Gastrocnemius medialis (tissue), 4 donors: ENCODE data around the gene CSRNP3. TPM values are rescaled to one million over a fixed set of nuclear protein-coding genes. Genes with fewer than 3 reads are reported as not detected.

ENCODE experiments used
- ATAC-seq, 2 donors: fragments of 150-250 bp; one replicate each; pipeline ENCODE4 v1.9.1; 2016
- DNase-seq, 2 donors: peaks; one replicate each; pipeline ENCODE4 v3.0.0-alpha.2; 2019
- H3K27ac ChIP-seq, 4 donors: fragments of 200-600 bp; sonication (generic); 1 replicate in 1 of 4; 2 replicates in 3 of 4; pipeline ENCODE4 v1.5.1; 2016 to 2018; ENCODE audit warnings: mild to moderate bottlenecking in 2 of 4, moderate library complexity in 1 of 4
- H3K27me3 ChIP-seq, 3 donors: fragments of 200-600 bp; sonication (generic) in 2 of 3; 1 replicate in 1 of 3; 2 replicates in 2 of 3; pipeline versions ENCODE4 v1.5.1 to v1.6.0; 2016 to 2019; ENCODE audit warnings: mild to moderate bottlenecking in 1 of 3, moderate library complexity in 1 of 3
- H3K36me3 ChIP-seq, 2 donors: fragments of 200-600 bp; sonication (generic) in 1 of 2; one replicate each; pipeline ENCODE4 v1.5.1; 2017 to 2018
- H3K4me1 ChIP-seq, 2 donors: fragments of 200-600 bp; sonication (generic) in 1 of 2; one replicate each; pipeline ENCODE4 v1.5.1; 2016 to 2017; ENCODE audit warnings: mild to moderate bottlenecking in 2 of 2
- H3K4me3 ChIP-seq, 4 donors: fragments of 200-600 bp; sonication (generic) in 3 of 4; 1 replicate in 1 of 4; 2 replicates in 3 of 4; pipeline ENCODE4 v1.5.1; 2016 to 2019; ENCODE audit warnings: mild to moderate bottlenecking in 2 of 4
- H3K9me3 ChIP-seq, 3 donors: fragments of 200-600 bp; sonication (generic) in 2 of 3; 1 replicate in 1 of 3; 2 replicates in 2 of 3; pipeline ENCODE4 v1.5.1; 2016 to 2019
- POLR2A ChIP-seq, 2 donors: fragments of 450-650 bp; IDR thresholded peaks; one replicate each; pipeline ENCODE4 v1.6.1; 2017; ENCODE audit warnings: antibody characterized with exemption in 2 of 2, mild to moderate bottlenecking in 2 of 2, moderate library complexity in 2 of 2
- in situ Hi-C, 4 donors: fragments of 200-750 bp; cut with MboI; loops; one replicate each; pipeline versions ENCODE4 v1.15.0 to v1.8.0; 2017; ENCODE audit warnings: low sequenced_read_pairs in 4 of 4
- intact Hi-C: fragments of 100-400 bp; cut with DNase I; formaldehyde crosslinking; loops from one replicate; pipeline ENCODE4 v1.15.1; 2023; ENCODE audit warnings: low total_unique reads
- total RNA-seq, 4 donors: library from RNA; depleted of rRNA; stranded (reverse); fragments of >200 nt; gene quantifications; one replicate each; pipeline versions ENCODE4 v1.1.0 to v1.2.3, GENCODE V29; 2016
- TF ChIP-seq, protein P1 (sequence below), 5 experiments: fragments of 450-650 bp in 3 of 5; fragments of 200-600 bp in 2 of 5; sonication (generic) in 2 of 5; IDR thresholded peaks in 4 of 5; conservative IDR thresholded peaks in 1 of 5; 1 replicate in 4 of 5; 2 replicates in 1 of 5; pipeline ENCODE4 v1.5.1; 2016 to 2019; ENCODE audit warnings: antibody characterized with exemption in 5 of 5, mild to moderate bottlenecking in 3 of 5, moderate library complexity in 3 of 5

CSRNP3 gene
- total RNA-seq, 4 donors from 2014 or later: 0.05 to 0.27 (median 0.08) TPM

DNA sequence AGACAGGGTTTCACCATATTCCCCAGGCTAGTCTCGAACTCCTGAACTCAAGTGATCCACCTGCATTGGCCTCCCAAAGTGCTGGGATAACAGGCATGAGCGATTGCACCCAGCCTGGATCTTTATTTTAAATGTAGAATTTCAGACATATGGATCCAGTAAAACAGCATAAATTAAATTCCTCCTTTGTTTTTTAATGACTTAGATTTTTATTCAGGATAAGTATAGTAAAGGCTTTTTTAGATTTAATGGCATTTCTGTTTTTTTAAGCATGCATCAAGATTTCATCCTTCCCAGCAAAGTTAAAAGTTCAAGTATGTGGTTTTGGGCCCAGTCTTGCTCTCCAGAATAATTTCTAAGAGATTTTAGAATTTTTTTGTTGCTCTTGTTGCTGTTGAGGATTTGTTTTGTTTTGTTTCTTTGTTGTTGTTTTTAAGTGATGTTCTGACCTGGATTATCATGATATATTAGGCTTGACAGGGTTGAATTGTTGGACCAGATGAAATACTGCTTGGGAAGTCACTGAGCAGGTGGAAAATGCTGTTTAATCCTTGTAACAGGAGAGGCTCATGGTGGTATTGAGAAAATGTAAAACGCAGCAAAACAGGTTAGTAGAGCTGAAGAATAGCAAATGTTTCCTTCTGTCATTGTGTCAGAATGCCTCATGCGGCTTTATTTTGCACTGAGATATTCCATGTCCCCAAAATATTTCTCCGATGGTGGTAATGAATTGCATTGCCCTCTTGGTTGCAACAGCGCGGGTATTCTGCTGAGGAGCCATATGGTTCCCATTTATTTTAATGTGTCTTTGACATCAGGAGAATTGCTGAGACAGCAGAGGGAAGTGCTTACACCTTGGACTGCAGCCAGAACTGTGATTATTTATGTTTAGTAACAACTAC lies 176.7 kb downstream of the CSRNP3 start:
- Histone ChIP-seq H3K27ac (no peak overlapping the region), H3K9me3 (no peaks in the 10 kb centered on the region), H3K27me3 (no peaks in the 10 kb centered on the region), H3K4me1 (no peaks in the 10 kb centered on the region), H3K36me3 (no peaks in the 10 kb centered on the region), H3K4me3 (no peak overlapping the region)
- ATAC-seq: no peak
- in situ Hi-C loops: no loop called here
- intact Hi-C loops: no loop called here
- no peak for TF ChIP-seq POLR2A (IDR thresholded peaks at IDR 0.05)
- TF ChIP-seq, protein P1, sequence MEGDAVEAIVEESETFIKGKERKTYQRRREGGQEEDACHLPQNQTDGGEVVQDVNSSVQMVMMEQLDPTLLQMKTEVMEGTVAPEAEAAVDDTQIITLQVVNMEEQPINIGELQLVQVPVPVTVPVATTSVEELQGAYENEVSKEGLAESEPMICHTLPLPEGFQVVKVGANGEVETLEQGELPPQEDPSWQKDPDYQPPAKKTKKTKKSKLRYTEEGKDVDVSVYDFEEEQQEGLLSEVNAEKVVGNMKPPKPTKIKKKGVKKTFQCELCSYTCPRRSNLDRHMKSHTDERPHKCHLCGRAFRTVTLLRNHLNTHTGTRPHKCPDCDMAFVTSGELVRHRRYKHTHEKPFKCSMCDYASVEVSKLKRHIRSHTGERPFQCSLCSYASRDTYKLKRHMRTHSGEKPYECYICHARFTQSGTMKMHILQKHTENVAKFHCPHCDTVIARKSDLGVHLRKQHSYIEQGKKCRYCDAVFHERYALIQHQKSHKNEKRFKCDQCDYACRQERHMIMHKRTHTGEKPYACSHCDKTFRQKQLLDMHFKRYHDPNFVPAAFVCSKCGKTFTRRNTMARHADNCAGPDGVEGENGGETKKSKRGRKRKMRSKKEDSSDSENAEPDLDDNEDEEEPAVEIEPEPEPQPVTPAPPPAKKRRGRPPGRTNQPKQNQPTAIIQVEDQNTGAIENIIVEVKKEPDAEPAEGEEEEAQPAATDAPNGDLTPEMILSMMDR (IDR thresholded peaks at IDR 0.05 in 4 of 5, conservative IDR thresholded peaks at IDR 0.05 in 1 of 5): no peak
- no peak for DNase-seq

DNA sequence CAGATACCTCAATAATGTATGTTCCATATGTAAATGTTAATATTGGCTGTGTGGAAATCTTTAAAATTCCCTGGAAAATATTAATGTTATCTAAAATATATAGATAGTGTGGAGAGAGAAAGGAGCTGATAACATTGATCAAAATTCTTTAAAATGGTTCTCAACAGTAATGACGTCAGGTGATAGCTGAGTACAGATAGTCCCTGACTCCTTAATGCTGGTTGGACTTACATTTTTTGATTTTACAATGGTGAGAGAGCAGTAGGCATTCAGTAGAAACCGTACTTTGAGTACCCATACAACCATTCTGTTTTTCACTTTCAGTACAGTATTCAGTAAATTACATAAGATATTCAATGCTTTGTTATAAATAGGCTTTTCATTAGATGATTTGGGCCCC lies 177.9 kb downstream of the CSRNP3 start:
- H3K36me3 ChIP-seq: no peaks in the 10 kb centered on the region
- H3K27me3 ChIP-seq: no peaks in the 10 kb centered on the region
- H3K4me3 ChIP-seq: no peak overlapping the region
- H3K4me1 ChIP-seq: no peaks in the 10 kb centered on the region
- in situ Hi-C loops (no loop called here), intact Hi-C loops (no loop called here)
- DNase-seq (no peak), ATAC-seq (no peak)
- no peaks in the 10 kb centered on the region for H3K9me3 ChIP-seq
- TF ChIP-seq, protein P1 (IDR thresholded peaks at IDR 0.05 in 4 of 5, conservative IDR thresholded peaks at IDR 0.05 in 1 of 5): no peak
- no peak overlapping the region for H3K27ac ChIP-seq

DNA sequence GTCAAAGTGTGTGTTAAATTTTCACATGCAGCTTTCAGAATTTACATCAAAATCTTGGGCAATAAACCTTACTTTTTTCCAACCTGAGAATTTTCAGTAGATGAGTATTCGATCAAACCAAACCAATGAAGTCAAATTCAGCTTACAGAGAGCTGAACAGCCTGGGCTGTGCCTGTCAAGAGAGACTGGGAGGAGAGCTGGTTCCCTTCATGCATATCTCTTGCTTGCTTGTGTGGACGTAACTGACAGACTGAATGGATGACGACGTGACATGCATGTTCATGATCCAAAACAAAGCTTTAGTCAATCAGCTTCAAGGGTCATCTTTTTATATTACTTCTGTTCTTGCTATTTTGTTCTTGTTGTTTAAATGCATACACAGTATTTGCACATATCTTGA lies 179.3 kb downstream of the CSRNP3 start:
- intact Hi-C loops: no loop called here
- in situ Hi-C loops: no loop called here

DNA sequence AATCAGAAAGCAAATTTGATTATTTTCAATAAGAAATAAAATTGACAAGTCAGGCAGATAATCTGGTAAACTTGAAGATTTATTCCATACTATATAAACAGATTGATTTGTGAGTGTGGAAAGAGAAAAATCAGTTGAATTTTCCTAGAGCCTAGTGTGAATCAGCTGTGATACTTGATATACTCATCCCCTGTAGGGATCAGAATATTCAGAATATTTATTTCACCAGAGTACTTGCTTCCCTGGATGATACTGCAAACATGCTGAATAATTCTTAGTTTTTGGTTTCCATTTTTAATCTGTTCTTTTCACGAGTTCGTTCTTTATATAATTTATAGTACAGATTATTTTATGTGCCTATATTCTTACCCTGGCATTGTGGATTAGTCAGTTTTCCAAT lies 181.7 kb downstream of the CSRNP3 start:
- in situ Hi-C loops: no loop called here

More for the DNA sequence above, 179.3 kb downstream of the CSRNP3 start:
- Histone ChIP-seq H3K36me3 (no peaks in the 10 kb centered on the region), H3K9me3 (no peaks in the 10 kb centered on the region), H3K4me3 (no peak overlapping the region), H3K4me1 (no peaks in the 10 kb centered on the region), H3K27me3 (no peaks in the 10 kb centered on the region), H3K27ac (no peak overlapping the region)
- TF ChIP-seq, protein P1 (IDR thresholded peaks at IDR 0.05 in 4 of 5, conservative IDR thresholded peaks at IDR 0.05 in 1 of 5): no peak
- no peak for TF ChIP-seq POLR2A (IDR thresholded peaks at IDR 0.05)
- ATAC-seq: no peak
- no peak for DNase-seq

More for the DNA sequence above, 181.7 kb downstream of the CSRNP3 start:
- H3K4me1 ChIP-seq: no peaks in the 10 kb centered on the region
- H3K27me3 ChIP-seq: no peaks in the 10 kb centered on the region
- H3K27ac ChIP-seq: no peak overlapping the region
- H3K9me3 ChIP-seq: no peaks in the 10 kb centered on the region
- no peak for TF ChIP-seq POLR2A (IDR thresholded peaks at IDR 0.05)
- TF ChIP-seq, protein P1 (IDR thresholded peaks at IDR 0.05 in 4 of 5, conservative IDR thresholded peaks at IDR 0.05 in 1 of 5): no peak
- ATAC-seq (no peak), DNase-seq (no peak)
- no peaks in the 10 kb centered on the region for H3K36me3 ChIP-seq
- intact Hi-C loops: no loop called here
- no peak overlapping the region for H3K4me3 ChIP-seq
